Measurements from ENCODE around the gene CCN2. TPM values are rescaled to one million over a fixed set of nuclear protein-coding genes. Genes with fewer than 3 reads are reported as not detected.

CCN2 gene
- total RNA-seq, 1 experiment from 2014 or later = 3.1 TPM

DNA sequence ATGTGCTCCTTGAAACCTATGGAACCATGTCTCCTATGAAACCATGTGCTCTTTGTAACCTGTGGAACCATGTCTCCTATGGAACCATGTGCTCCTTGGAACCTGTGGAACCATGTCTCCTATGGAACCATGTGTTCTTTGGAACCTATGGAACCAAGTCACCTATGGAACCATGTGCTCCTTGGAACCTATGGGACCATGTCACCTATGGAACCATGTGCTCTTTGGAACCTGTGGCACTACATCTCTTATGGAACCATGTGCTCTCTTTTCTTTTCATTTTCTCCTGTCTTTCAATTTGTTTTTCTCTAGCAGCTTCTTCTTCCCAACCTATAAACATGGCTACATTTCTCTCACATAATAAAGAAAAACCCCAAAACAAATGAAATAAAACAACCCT is 11.9 kb upstream of the CCN2 start:
- Histone ChIP-seq H3K27me3 (ENCODE audit: insufficient read depth, low read length) (no peaks in the 10 kb centered on the region), H3K4me2 (ENCODE audit: low read length) (no peak overlapping the region), H3K79me2 (ENCODE audit: insufficient read depth, low read length) (no peaks in the 10 kb centered on the region), H3K36me3 (ENCODE audit: control insufficient read depth in 1 of 2, insufficient read depth in 2 of 2, low read length in 2 of 2) (no peaks in the 10 kb centered on the region), H4K20me1 (ENCODE audit: insufficient read depth) (no peaks in the 10 kb centered on the region), H3K4me1 (ENCODE audit: control insufficient read depth in 1 of 2, insufficient read depth in 2 of 2, low read length in 2 of 2) (no peaks in the 10 kb centered on the region), H3K9me3 (ENCODE audit: control insufficient read depth in 1 of 2, insufficient read depth in 1 of 2, low read depth in 1 of 2, low read length in 2 of 2) (no peaks in the 10 kb centered on the region), H3K9ac (ENCODE audit: low read length) (no peak overlapping the region), H2AFZ (ENCODE audit: low read depth, low read length, poor library complexity, severe bottlenecking) (no peak overlapping the region), H3K27ac (ENCODE audit: low read depth, low read length) (no peak overlapping the region), H3K4me3 (replicated peaks in 1 of 2; ENCODE audit: low read depth in 1 of 2, low read length in 2 of 2) (no peak overlapping the region), H3K9me2 (ENCODE audit: insufficient read depth) (no peaks in the 10 kb centered on the region)
- ChIA-PET POLR2A (no interaction called here), RAD21 (ENCODE audit: low non-redundant PET in 1 of 2, low total read pairs in 2 of 2, uncharacterized antibody in 2 of 2, unreplicated experiment in 2 of 2) (no interaction called here), CTCF (no interaction called here)
- intact Hi-C loops (cut with micrococcal nuclease) = no loop called here
- ATAC-seq = no peak
- no peak for TF ChIP-seq POLR2A (IDR thresholded peaks at IDR 0.05; ENCODE audit: borderline replicate concordance, extremely low read depth, insufficient read depth, insufficient read length)
- TF ChIP-seq REST (IDR thresholded peaks at IDR 0.05; ENCODE audit: low read depth) = no peak
- no peak for TF ChIP-seq SIN3A (IDR thresholded peaks at IDR 0.05; ENCODE audit: low read depth)
- TF ChIP-seq TCF7L2 (IDR thresholded peaks at IDR 0.05; ENCODE audit: borderline replicate concordance, extremely low read depth, insufficient read depth, insufficient read length) = no peak
- no peak for TF ChIP-seq JUND (IDR thresholded peaks at IDR 0.05)
- TF ChIP-seq ELF1 (IDR thresholded peaks at IDR 0.05; ENCODE audit: borderline replicate concordance, low read depth) = no peak
- TF ChIP-seq ZNF274 (IDR thresholded peaks at IDR 0.05; ENCODE audit: low read depth, low read length) = no peak
- TF ChIP-seq, protein P1, sequence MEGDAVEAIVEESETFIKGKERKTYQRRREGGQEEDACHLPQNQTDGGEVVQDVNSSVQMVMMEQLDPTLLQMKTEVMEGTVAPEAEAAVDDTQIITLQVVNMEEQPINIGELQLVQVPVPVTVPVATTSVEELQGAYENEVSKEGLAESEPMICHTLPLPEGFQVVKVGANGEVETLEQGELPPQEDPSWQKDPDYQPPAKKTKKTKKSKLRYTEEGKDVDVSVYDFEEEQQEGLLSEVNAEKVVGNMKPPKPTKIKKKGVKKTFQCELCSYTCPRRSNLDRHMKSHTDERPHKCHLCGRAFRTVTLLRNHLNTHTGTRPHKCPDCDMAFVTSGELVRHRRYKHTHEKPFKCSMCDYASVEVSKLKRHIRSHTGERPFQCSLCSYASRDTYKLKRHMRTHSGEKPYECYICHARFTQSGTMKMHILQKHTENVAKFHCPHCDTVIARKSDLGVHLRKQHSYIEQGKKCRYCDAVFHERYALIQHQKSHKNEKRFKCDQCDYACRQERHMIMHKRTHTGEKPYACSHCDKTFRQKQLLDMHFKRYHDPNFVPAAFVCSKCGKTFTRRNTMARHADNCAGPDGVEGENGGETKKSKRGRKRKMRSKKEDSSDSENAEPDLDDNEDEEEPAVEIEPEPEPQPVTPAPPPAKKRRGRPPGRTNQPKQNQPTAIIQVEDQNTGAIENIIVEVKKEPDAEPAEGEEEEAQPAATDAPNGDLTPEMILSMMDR (IDR thresholded peaks at IDR 0.05 in 2 of 3, conservative IDR thresholded peaks at IDR 0.05 in 1 of 3; ENCODE audit: borderline replicate concordance in 1 of 3, insufficient read depth in 1 of 3, low read depth in 2 of 3, low read length in 2 of 3) = no peak
- no peak for TF ChIP-seq YY1 (IDR thresholded peaks at IDR 0.05; ENCODE audit: extremely low read depth, insufficient replicate concordance, low read depth, low read length)
- no peak for TF ChIP-seq ZFX (IDR thresholded peaks at IDR 0.05)
- no peak for TF ChIP-seq EZH2phosphoT487 (IDR thresholded peaks at IDR 0.05; ENCODE audit: borderline replicate concordance)
- TF ChIP-seq CBX3 (IDR thresholded peaks at IDR 0.05; ENCODE audit: low read depth) = no peak
- TF ChIP-seq RAD21 (IDR thresholded peaks at IDR 0.05; ENCODE audit: low read depth) = no peak
- no peak for TF ChIP-seq SP1 (IDR thresholded peaks at IDR 0.05; ENCODE audit: low read depth)
- TF ChIP-seq EZH2 (IDR thresholded peaks at IDR 0.05) = no peak
- TF ChIP-seq, protein P2, sequence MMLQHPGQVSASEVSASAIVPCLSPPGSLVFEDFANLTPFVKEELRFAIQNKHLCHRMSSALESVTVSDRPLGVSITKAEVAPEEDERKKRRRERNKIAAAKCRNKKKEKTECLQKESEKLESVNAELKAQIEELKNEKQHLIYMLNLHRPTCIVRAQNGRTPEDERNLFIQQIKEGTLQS (IDR thresholded peaks at IDR 0.05) = no peak
- no peak for TF ChIP-seq EGR1 (IDR thresholded peaks at IDR 0.05; ENCODE audit: low read depth)
- TF ChIP-seq, protein P3, sequence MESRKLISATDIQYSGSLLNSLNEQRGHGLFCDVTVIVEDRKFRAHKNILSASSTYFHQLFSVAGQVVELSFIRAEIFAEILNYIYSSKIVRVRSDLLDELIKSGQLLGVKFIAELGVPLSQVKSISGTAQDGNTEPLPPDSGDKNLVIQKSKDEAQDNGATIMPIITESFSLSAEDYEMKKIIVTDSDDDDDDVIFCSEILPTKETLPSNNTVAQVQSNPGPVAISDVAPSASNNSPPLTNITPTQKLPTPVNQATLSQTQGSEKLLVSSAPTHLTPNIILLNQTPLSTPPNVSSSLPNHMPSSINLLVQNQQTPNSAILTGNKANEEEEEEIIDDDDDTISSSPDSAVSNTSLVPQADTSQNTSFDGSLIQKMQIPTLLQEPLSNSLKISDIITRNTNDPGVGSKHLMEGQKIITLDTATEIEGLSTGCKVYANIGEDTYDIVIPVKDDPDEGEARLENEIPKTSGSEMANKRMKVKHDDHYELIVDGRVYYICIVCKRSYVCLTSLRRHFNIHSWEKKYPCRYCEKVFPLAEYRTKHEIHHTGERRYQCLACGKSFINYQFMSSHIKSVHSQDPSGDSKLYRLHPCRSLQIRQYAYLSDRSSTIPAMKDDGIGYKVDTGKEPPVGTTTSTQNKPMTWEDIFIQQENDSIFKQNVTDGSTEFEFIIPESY (IDR thresholded peaks at IDR 0.05; ENCODE audit: extremely low read depth, insufficient replicate concordance, low read length) = no peak
- TF ChIP-seq POLR2AphosphoS5 (IDR thresholded peaks at IDR 0.05; ENCODE audit: low read depth, low read length) = no peak
- BruUV-seq (replicated peaks) = no TSS peak
- DNase-seq (ENCODE audit: low read depth, low spot score) = no peak
